GM10266 (cell line): ENCODE results near the gene RASA3.

Source experiments
- DNase-seq: peaks from one replicate; pipeline ENCODE4 v3.0.0; 2012; ENCODE audit errors: extremely low spot score
- TF ChIP-seq, protein P1 (sequence below): IDR thresholded peaks from 2 replicates; pipeline ENCODE4 v1.5.1; 2012; ENCODE audit warnings: mild to moderate bottlenecking, low read depth; ENCODE audit not compliant: control insufficient read depth, insufficient read depth; ENCODE audit errors: missing control alignments

The RASA3 gene

GRCh38 chr13:113946409-113947181 is 185.8 kb downstream of the RASA3 start:
- no peak for DNase-seq
- TF ChIP-seq, protein P1, sequence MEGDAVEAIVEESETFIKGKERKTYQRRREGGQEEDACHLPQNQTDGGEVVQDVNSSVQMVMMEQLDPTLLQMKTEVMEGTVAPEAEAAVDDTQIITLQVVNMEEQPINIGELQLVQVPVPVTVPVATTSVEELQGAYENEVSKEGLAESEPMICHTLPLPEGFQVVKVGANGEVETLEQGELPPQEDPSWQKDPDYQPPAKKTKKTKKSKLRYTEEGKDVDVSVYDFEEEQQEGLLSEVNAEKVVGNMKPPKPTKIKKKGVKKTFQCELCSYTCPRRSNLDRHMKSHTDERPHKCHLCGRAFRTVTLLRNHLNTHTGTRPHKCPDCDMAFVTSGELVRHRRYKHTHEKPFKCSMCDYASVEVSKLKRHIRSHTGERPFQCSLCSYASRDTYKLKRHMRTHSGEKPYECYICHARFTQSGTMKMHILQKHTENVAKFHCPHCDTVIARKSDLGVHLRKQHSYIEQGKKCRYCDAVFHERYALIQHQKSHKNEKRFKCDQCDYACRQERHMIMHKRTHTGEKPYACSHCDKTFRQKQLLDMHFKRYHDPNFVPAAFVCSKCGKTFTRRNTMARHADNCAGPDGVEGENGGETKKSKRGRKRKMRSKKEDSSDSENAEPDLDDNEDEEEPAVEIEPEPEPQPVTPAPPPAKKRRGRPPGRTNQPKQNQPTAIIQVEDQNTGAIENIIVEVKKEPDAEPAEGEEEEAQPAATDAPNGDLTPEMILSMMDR = no peak

GRCh38 chr13:113945857-113946408 is 186.5 kb downstream of the RASA3 start:
- TF ChIP-seq, protein P1 = no peak

DNA sequence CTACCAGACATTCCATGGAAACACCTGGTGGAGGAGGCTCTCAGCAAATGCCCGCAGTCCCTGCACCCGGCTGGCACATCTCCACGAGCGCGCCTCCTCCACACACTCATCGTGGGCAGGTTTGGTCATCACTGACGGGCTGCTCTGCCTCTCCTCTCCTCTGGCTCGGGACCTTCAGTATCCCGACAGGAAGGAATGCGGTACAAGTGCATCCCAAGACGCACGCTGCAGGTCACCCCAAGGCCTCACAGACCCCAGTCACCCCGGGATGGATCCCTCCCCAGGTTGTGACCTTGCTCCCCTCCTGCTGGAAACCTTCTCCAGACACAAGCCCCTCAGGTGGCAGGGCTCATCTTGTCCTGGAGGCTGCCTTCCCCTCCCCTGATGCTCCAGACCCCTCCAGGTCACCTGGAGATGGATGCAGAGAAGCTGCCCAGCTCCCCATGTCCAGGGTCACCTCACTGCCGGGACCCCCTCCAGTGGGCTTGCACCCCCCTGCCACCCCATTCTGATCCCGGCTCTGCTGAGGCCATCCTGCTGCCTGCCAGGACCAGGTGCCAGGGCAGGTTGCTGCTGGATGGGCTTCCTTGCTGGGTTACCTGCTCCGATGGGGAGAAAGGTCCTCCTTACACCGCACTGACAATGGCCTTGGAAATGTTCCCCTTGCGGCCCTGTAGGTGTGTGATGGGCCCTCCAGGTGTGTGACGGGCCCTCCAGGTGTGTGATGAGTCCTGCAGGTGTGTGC is 188.4 kb downstream of the RASA3 start:
- DNase-seq = no peak
- TF ChIP-seq, protein P1 = no peak

More at GRCh38 chr13:113945857-113946408, 186.5 kb downstream of the RASA3 start:
- no peak for DNase-seq

GRCh38 chr13:113942591-113943103 is 189.8 kb downstream of the RASA3 start:
- DNase-seq = no peak
- TF ChIP-seq, protein P1 = no peak

DNA sequence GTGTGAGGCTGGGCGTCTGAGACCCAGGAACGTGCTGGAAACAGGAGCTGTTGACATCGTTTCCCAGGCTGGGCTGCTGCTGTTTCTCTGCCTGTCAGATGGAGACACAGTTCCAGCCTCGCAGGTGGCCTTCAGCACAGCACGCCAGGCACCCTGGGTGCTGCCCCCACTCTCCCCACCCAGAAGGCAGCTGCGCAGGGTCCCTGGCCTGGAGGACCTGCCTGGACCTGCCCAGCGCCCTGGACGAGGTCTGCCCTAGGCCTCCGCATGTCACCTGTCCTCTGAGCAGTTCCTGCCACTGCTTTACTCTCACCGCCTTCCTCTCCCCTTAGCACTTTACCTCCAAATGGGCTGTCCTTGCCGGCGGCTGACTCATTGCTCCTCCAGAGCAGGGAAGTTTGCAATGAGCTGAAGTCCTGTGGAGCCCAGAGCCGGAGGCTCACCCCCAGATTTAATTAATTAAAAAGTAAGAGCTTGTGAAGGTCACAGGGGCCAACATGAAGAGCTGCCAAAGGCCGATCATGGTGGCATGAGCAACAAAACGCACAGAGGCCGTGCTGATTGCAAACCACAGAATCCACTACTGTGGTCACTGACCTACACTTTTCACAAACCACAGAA is 190.7 kb downstream of the RASA3 start:
- TF ChIP-seq, protein P1 = no peak
- DNase-seq = no peak

DNA sequence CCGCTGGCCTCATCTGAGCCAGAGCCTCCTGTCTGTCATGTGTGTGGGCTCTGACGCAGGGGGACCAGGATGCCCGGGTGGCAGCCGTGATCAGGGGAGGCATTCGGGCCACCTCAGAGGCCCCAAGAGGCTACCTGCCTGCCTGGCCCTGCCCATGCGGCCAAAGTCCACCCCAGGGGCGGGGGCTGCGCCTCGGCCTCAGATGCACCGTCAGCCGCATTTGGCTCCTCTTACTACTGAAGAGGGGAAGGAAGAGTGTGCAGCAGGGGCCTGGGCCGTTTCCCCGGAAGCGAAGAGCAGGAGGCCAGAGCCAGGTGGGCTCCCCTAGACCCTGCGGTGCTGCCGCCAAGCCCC is 192.5 kb downstream of the RASA3 start:
- TF ChIP-seq, protein P1 = no peak
- DNase-seq = no peak
